ENCODE measurements around the gene TNPO3. TPM values are rescaled to one million over a fixed set of nuclear protein-coding genes. Genes with fewer than 3 reads are reported as not detected.

Gene TNPO3
- polyA plus RNA-seq, 1 donor from 2014 or later: 47.7 TPM

- no peaks in the 10 kb centered on the region for H3K9me2 ChIP-seq (ENCODE audit: insufficient read depth, low read length)
- H3K9me3 ChIP-seq (ENCODE audit: low read length): no peaks in the 10 kb centered on the region
- peaks cover 31% of the 10 kb centered on the region for H3K27me3 ChIP-seq (ENCODE audit: insufficient read depth, low read depth, low read length)
- H3K79me2 ChIP-seq (replicated peaks; ENCODE audit: insufficient read depth, low read length): no peaks in the 10 kb centered on the region
- no peak overlapping the region for H3K4me3 ChIP-seq (ENCODE audit: low read length)
- no peak overlapping the region for H3K27ac ChIP-seq (ENCODE audit: low read length)
- H3K36me3 ChIP-seq (ENCODE audit: insufficient read depth, low read length): no peaks in the 10 kb centered on the region
- no peak overlapping the region for H3K4me2 ChIP-seq (ENCODE audit: low read length)
- H3K9ac ChIP-seq (ENCODE audit: low read length): no peak overlapping the region
- no peaks in the 10 kb centered on the region for H4K20me1 ChIP-seq (ENCODE audit: insufficient read depth)
- no peak for TF ChIP-seq EZH2 (IDR thresholded peaks at IDR 0.05; ENCODE audit: borderline replicate concordance, insufficient read depth, low read length, poor library complexity, severe bottlenecking)
- TF ChIP-seq POLR2AphosphoS5 (IDR thresholded peaks at IDR 0.05): no peak
- no peak for TF ChIP-seq CTCF (IDR thresholded peaks at IDR 0.05; ENCODE audit: poor library complexity, severe bottlenecking)
- no peak for TF ChIP-seq SMC3 (conservative IDR thresholded peaks at IDR 0.05; ENCODE audit: poor library complexity)
- H2AFZ ChIP-seq (ENCODE audit: low read depth, low read length): no peak overlapping the region
- H3F3A ChIP-seq (ENCODE audit: insufficient read depth, low read length, poor library complexity, severe bottlenecking): no peaks in the 10 kb centered on the region
These were observed 138.3 kb downstream of the TNPO3 start for GRCh38 chr7:128916643-128916915.

- Histone ChIP-seq H4K20me1 (ENCODE audit: insufficient read depth) (no peaks in the 10 kb centered on the region), H3K27ac (ENCODE audit: low read length) (no peak overlapping the region), H3K4me3 (ENCODE audit: low read length) (no peak overlapping the region), H2AFZ (ENCODE audit: low read depth, low read length) (no peak overlapping the region), H3K9ac (ENCODE audit: low read length) (no peak overlapping the region), H3K79me2 (replicated peaks; ENCODE audit: insufficient read depth, low read length) (no peaks in the 10 kb centered on the region), H3F3A (ENCODE audit: insufficient read depth, low read length, poor library complexity, severe bottlenecking) (no peaks in the 10 kb centered on the region), H3K4me2 (ENCODE audit: low read length) (no peak overlapping the region), H3K36me3 (ENCODE audit: insufficient read depth, low read length) (no peaks in the 10 kb centered on the region), H3K27me3 (ENCODE audit: insufficient read depth, low read depth, low read length) (peaks cover 31% of the 10 kb centered on the region), H3K9me3 (ENCODE audit: low read length) (no peaks in the 10 kb centered on the region), H3K9me2 (ENCODE audit: insufficient read depth, low read length) (no peaks in the 10 kb centered on the region)
- TF ChIP-seq EP300 (conservative IDR thresholded peaks at IDR 0.05; ENCODE audit: poor library complexity, severe bottlenecking): no peak
These were observed 138.9 kb downstream of the TNPO3 start for GRCh38 chr7:128915841-128916642.

GRCh38 chr7:128915271-128915819, 139.6 kb downstream of the TNPO3 start:
- Histone ChIP-seq H3F3A (ENCODE audit: insufficient read depth, low read length, poor library complexity, severe bottlenecking) (no peaks in the 10 kb centered on the region), H3K79me2 (replicated peaks; ENCODE audit: insufficient read depth, low read length) (no peaks in the 10 kb centered on the region), H3K4me2 (ENCODE audit: low read length) (no peak overlapping the region), H3K9me2 (ENCODE audit: insufficient read depth, low read length) (no peaks in the 10 kb centered on the region), H3K36me3 (ENCODE audit: insufficient read depth, low read length) (no peaks in the 10 kb centered on the region), H3K9ac (ENCODE audit: low read length) (no peak overlapping the region), H3K4me3 (ENCODE audit: low read length) (no peak overlapping the region), H2AFZ (ENCODE audit: low read depth, low read length) (no peak overlapping the region), H3K9me3 (ENCODE audit: low read length) (no peaks in the 10 kb centered on the region), H3K27ac (ENCODE audit: low read length) (no peak overlapping the region), H4K20me1 (ENCODE audit: insufficient read depth) (no peaks in the 10 kb centered on the region), H3K27me3 (ENCODE audit: insufficient read depth, low read depth, low read length) (peaks cover 38% of the 10 kb centered on the region)
- TF ChIP-seq POLR2AphosphoS5 (IDR thresholded peaks at IDR 0.05) (no peak), MXI1 (conservative IDR thresholded peaks at IDR 0.05; ENCODE audit: poor library complexity, severe bottlenecking) (no peak), CTCF (IDR thresholded peaks at IDR 0.05; ENCODE audit: poor library complexity, severe bottlenecking) (no peak), SMC3 (conservative IDR thresholded peaks at IDR 0.05; ENCODE audit: poor library complexity) (no peak), RAD21 (conservative IDR thresholded peaks at IDR 0.05) (no peak), EZH2 (IDR thresholded peaks at IDR 0.05; ENCODE audit: borderline replicate concordance, insufficient read depth, low read length, poor library complexity, severe bottlenecking) (no peak), REST (IDR thresholded peaks at IDR 0.05; ENCODE audit: borderline replicate concordance) (no peak)

Measured in neural cell (in vitro differentiated cells).